ENCODE measurements around the gene PTPN13. TPM values are rescaled to one million over a fixed set of nuclear protein-coding genes. Genes with fewer than 3 reads are reported as not detected.

The PTPN13 gene
- total RNA-seq, 1 experiment from 2014 or later = 12.1 TPM

Other genes starting within 250 kb of the PTPN13 start
- gene MAPK10, start 234.3 kb upstream of the PTPN13 start, total RNA-seq (2014; rRNA removed) = 0.44 TPM in 1 of 2 replicates, not detected in the other